ENCODE data around the gene DECR2.

DECR2 gene

GRCh38 chr16:444027-444426 is 42.3 kb downstream of the DECR2 start:
- no peak overlapping the region for H3K4me3 ChIP-seq (ENCODE audit: low read length in 2 of 2)
- no peak overlapping the region for H3K27ac ChIP-seq (ENCODE audit: low read depth in 2 of 2, low read length in 2 of 2)
- no peaks in the 10 kb centered on the region for H3K9me3 ChIP-seq (ENCODE audit: control insufficient read depth in 2 of 2, low read length in 2 of 2)
- no peaks in the 10 kb centered on the region for H3K27me3 ChIP-seq (ENCODE audit: control insufficient read depth in 2 of 2, insufficient read depth in 2 of 2, low read length in 2 of 2)
- H3K9ac ChIP-seq (ENCODE audit: low read depth in 1 of 2, low read length in 2 of 2): no peak overlapping the region
- no peaks in the 10 kb centered on the region for H3K4me1 ChIP-seq (ENCODE audit: control insufficient read depth in 2 of 2, insufficient read depth in 2 of 2, low read length in 2 of 2)
- H3K36me3 ChIP-seq (ENCODE audit: control insufficient read depth in 2 of 2, insufficient read depth in 2 of 2, low read length in 2 of 2): no peaks in the 10 kb centered on the region

- H3K27me3 ChIP-seq (ENCODE audit: control insufficient read depth in 2 of 2, insufficient read depth in 2 of 2, low read length in 2 of 2): no peaks in the 10 kb centered on the region
- no peaks in the 10 kb centered on the region for H3K36me3 ChIP-seq (ENCODE audit: control insufficient read depth in 2 of 2, insufficient read depth in 2 of 2, low read length in 2 of 2)
- no peaks in the 10 kb centered on the region for H3K9me3 ChIP-seq (ENCODE audit: control insufficient read depth in 2 of 2, low read length in 2 of 2)
- H3K27ac ChIP-seq (ENCODE audit: low read depth in 2 of 2, low read length in 2 of 2): no peak overlapping the region
- H3K9ac ChIP-seq (ENCODE audit: low read depth in 1 of 2, low read length in 2 of 2): no peak overlapping the region
- no peak overlapping the region for H3K4me3 ChIP-seq (ENCODE audit: low read length in 2 of 2)
- H3K4me1 ChIP-seq (ENCODE audit: control insufficient read depth in 2 of 2, insufficient read depth in 2 of 2, low read length in 2 of 2): peaks cover 0 to 3% of the 10 kb centered on the region in 2 donors
Measured at GRCh38 chr16:445566-445965, 43.9 kb downstream of the DECR2 start.

- Histone ChIP-seq H3K27me3 (ENCODE audit: control insufficient read depth in 2 of 2, insufficient read depth in 2 of 2, low read length in 2 of 2) (no peaks in the 10 kb centered on the region), H3K4me3 (ENCODE audit: low read length in 2 of 2) (no peak overlapping the region), H3K9me3 (ENCODE audit: control insufficient read depth in 2 of 2, low read length in 2 of 2) (no peaks in the 10 kb centered on the region), H3K4me1 (ENCODE audit: control insufficient read depth in 2 of 2, insufficient read depth in 2 of 2, low read length in 2 of 2) (peaks cover 0 to 3% of the 10 kb centered on the region in 2 donors), H3K9ac (ENCODE audit: low read depth in 1 of 2, low read length in 2 of 2) (no peak overlapping the region), H3K27ac (ENCODE audit: low read depth in 2 of 2, low read length in 2 of 2) (no peak overlapping the region), H3K36me3 (ENCODE audit: control insufficient read depth in 2 of 2, insufficient read depth in 2 of 2, low read length in 2 of 2) (no peaks in the 10 kb centered on the region)
Measured at GRCh38 chr16:450385-450784, 48.7 kb downstream of the DECR2 start.

- peaks cover 0 to 3% of the 10 kb centered on the region in 2 donors for H3K4me1 ChIP-seq (ENCODE audit: control insufficient read depth in 2 of 2, insufficient read depth in 2 of 2, low read length in 2 of 2)
- H3K27me3 ChIP-seq (ENCODE audit: control insufficient read depth in 2 of 2, insufficient read depth in 2 of 2, low read length in 2 of 2): no peaks in the 10 kb centered on the region
- H3K36me3 ChIP-seq (ENCODE audit: control insufficient read depth in 2 of 2, insufficient read depth in 2 of 2, low read length in 2 of 2): no peaks in the 10 kb centered on the region
- no peak overlapping the region for H3K9ac ChIP-seq (ENCODE audit: low read depth in 1 of 2, low read length in 2 of 2)
- H3K9me3 ChIP-seq (ENCODE audit: control insufficient read depth in 2 of 2, low read length in 2 of 2): no peaks in the 10 kb centered on the region
- H3K4me3 ChIP-seq (ENCODE audit: low read length in 2 of 2): no peak overlapping the region
- no peak overlapping the region for H3K27ac ChIP-seq (ENCODE audit: low read depth in 2 of 2, low read length in 2 of 2)
Measured at GRCh38 chr16:450785-451512, 49.3 kb downstream of the DECR2 start.

GRCh38 chr16:454397-454940 is 52.8 kb downstream of the DECR2 start:
- Histone ChIP-seq H3K9me3 (ENCODE audit: control insufficient read depth in 2 of 2, low read length in 2 of 2) (no peaks in the 10 kb centered on the region), H3K9ac (ENCODE audit: low read depth in 1 of 2, low read length in 2 of 2) (no peak overlapping the region), H3K4me1 (ENCODE audit: control insufficient read depth in 2 of 2, insufficient read depth in 2 of 2, low read length in 2 of 2) (peaks cover 0 to 3% of the 10 kb centered on the region in 2 donors)

GRCh38 chr16:455453-455852 is 53.8 kb downstream of the DECR2 start:
- H3K36me3 ChIP-seq (ENCODE audit: control insufficient read depth in 2 of 2, insufficient read depth in 2 of 2, low read length in 2 of 2): no peaks in the 10 kb centered on the region
- no peak overlapping the region for H3K27ac ChIP-seq (ENCODE audit: low read depth in 2 of 2, low read length in 2 of 2)
- H3K9ac ChIP-seq (ENCODE audit: low read depth in 1 of 2, low read length in 2 of 2): no peak overlapping the region
- H3K4me1 ChIP-seq (ENCODE audit: control insufficient read depth in 2 of 2, insufficient read depth in 2 of 2, low read length in 2 of 2): peaks cover 0 to under 1% of the 10 kb centered on the region in 2 donors
- H3K27me3 ChIP-seq (ENCODE audit: control insufficient read depth in 2 of 2, insufficient read depth in 2 of 2, low read length in 2 of 2): no peaks in the 10 kb centered on the region
- no peak overlapping the region for H3K4me3 ChIP-seq (ENCODE audit: low read length in 2 of 2)
- H3K9me3 ChIP-seq (ENCODE audit: control insufficient read depth in 2 of 2, low read length in 2 of 2): no peaks in the 10 kb centered on the region

More at GRCh38 chr16:454397-454940, 52.8 kb downstream of the DECR2 start:
- no peaks in the 10 kb centered on the region for H3K27me3 ChIP-seq (ENCODE audit: control insufficient read depth in 2 of 2, insufficient read depth in 2 of 2, low read length in 2 of 2)
- no peaks in the 10 kb centered on the region for H3K36me3 ChIP-seq (ENCODE audit: control insufficient read depth in 2 of 2, insufficient read depth in 2 of 2, low read length in 2 of 2)
- no peak overlapping the region for H3K4me3 ChIP-seq (ENCODE audit: low read length in 2 of 2)
- no peak overlapping the region for H3K27ac ChIP-seq (ENCODE audit: low read depth in 2 of 2, low read length in 2 of 2)

GRCh38 chr16:456891-457483 is 55.3 kb downstream of the DECR2 start:
- H3K4me1 ChIP-seq (ENCODE audit: control insufficient read depth in 2 of 2, insufficient read depth in 2 of 2, low read length in 2 of 2): no peaks in the 10 kb centered on the region
- no peaks in the 10 kb centered on the region for H3K9me3 ChIP-seq (ENCODE audit: control insufficient read depth in 2 of 2, low read length in 2 of 2)
- no peak overlapping the region for H3K9ac ChIP-seq (ENCODE audit: low read depth in 1 of 2, low read length in 2 of 2)
- H3K27ac ChIP-seq (ENCODE audit: low read depth in 2 of 2, low read length in 2 of 2): peak overlapping the region in 1 of 2 donors; percentile 35
- H3K36me3 ChIP-seq (ENCODE audit: control insufficient read depth in 2 of 2, insufficient read depth in 2 of 2, low read length in 2 of 2): no peaks in the 10 kb centered on the region
- H3K27me3 ChIP-seq (ENCODE audit: control insufficient read depth in 2 of 2, insufficient read depth in 2 of 2, low read length in 2 of 2): no peaks in the 10 kb centered on the region
- H3K4me3 ChIP-seq (ENCODE audit: low read length in 2 of 2): no peak overlapping the region

GRCh38 chr16:457732-458400 is 56.2 kb downstream of the DECR2 start:
- Histone ChIP-seq H3K27me3 (ENCODE audit: control insufficient read depth in 2 of 2, insufficient read depth in 2 of 2, low read length in 2 of 2) (no peaks in the 10 kb centered on the region), H3K27ac (ENCODE audit: low read depth in 2 of 2, low read length in 2 of 2) (peak overlapping the region in 1 of 2 donors; percentile 9), H3K4me3 (ENCODE audit: low read length in 2 of 2) (no peak overlapping the region), H3K9ac (ENCODE audit: low read depth in 1 of 2, low read length in 2 of 2) (no peak overlapping the region), H3K9me3 (ENCODE audit: control insufficient read depth in 2 of 2, low read length in 2 of 2) (no peaks in the 10 kb centered on the region), H3K4me1 (ENCODE audit: control insufficient read depth in 2 of 2, insufficient read depth in 2 of 2, low read length in 2 of 2) (no peaks in the 10 kb centered on the region), H3K36me3 (ENCODE audit: control insufficient read depth in 2 of 2, insufficient read depth in 2 of 2, low read length in 2 of 2) (no peaks in the 10 kb centered on the region)

GRCh38 chr16:459761-460160 is 58.1 kb downstream of the DECR2 start:
- no peak overlapping the region for H3K9ac ChIP-seq (ENCODE audit: low read depth in 1 of 2, low read length in 2 of 2)
- H3K36me3 ChIP-seq (ENCODE audit: control insufficient read depth in 2 of 2, insufficient read depth in 2 of 2, low read length in 2 of 2): no peaks in the 10 kb centered on the region
- H3K27ac ChIP-seq (ENCODE audit: low read depth in 2 of 2, low read length in 2 of 2): no peak overlapping the region
- no peaks in the 10 kb centered on the region for H3K9me3 ChIP-seq (ENCODE audit: control insufficient read depth in 2 of 2, low read length in 2 of 2)
- H3K27me3 ChIP-seq (ENCODE audit: control insufficient read depth in 2 of 2, insufficient read depth in 2 of 2, low read length in 2 of 2): no peaks in the 10 kb centered on the region
- no peak overlapping the region for H3K4me3 ChIP-seq (ENCODE audit: low read length in 2 of 2)
- H3K4me1 ChIP-seq (ENCODE audit: control insufficient read depth in 2 of 2, insufficient read depth in 2 of 2, low read length in 2 of 2): no peaks in the 10 kb centered on the region

GRCh38 chr16:460787-461186 is 59.1 kb downstream of the DECR2 start:
- Histone ChIP-seq H3K27me3 (ENCODE audit: control insufficient read depth in 2 of 2, insufficient read depth in 2 of 2, low read length in 2 of 2) (no peaks in the 10 kb centered on the region), H3K4me3 (ENCODE audit: low read length in 2 of 2) (no peak overlapping the region), H3K36me3 (ENCODE audit: control insufficient read depth in 2 of 2, insufficient read depth in 2 of 2, low read length in 2 of 2) (no peaks in the 10 kb centered on the region), H3K9me3 (ENCODE audit: control insufficient read depth in 2 of 2, low read length in 2 of 2) (no peaks in the 10 kb centered on the region), H3K27ac (ENCODE audit: low read depth in 2 of 2, low read length in 2 of 2) (no peak overlapping the region), H3K4me1 (ENCODE audit: control insufficient read depth in 2 of 2, insufficient read depth in 2 of 2, low read length in 2 of 2) (no peaks in the 10 kb centered on the region), H3K9ac (ENCODE audit: low read depth in 1 of 2, low read length in 2 of 2) (no peak overlapping the region)
